ENCODE measurements around the gene HOXB6.

HOXB6 gene

GRCh38 chr17:48604770-48605329, at the start of gene HOXB6:
Gene HOXB6, minus strand, starts transcription at chr17:48604986. Its CDS starts 6,836 bp downstream, at chr17:48598150.
- no peak for TF ChIP-seq CTCF (conservative IDR thresholded peaks at IDR 0.05; ENCODE audit: control insufficient read depth, insufficient read depth, low read depth, low read length)
- H3K4me3 ChIP-seq (ENCODE audit: control insufficient read depth, low read depth, low read length) = peak within 1 kb of the TSS; percentile 88
- peak; percentile 63 for DNase-seq (ENCODE audit: low read depth)

- no peak overlapping the region for H3K4me3 ChIP-seq (ENCODE audit: control insufficient read depth, low read depth, low read length)
- no peak for TF ChIP-seq CTCF (conservative IDR thresholded peaks at IDR 0.05; ENCODE audit: control insufficient read depth, insufficient read depth, low read depth, low read length)
- DNase-seq (ENCODE audit: low read depth) = no peak
Observed at GRCh38 chr17:48649741-48650140, 45.0 kb upstream of the HOXB6 start.

- DNase-seq (ENCODE audit: low read depth) = no peak
- no peak overlapping the region for H3K4me3 ChIP-seq (ENCODE audit: control insufficient read depth, low read depth, low read length)
- TF ChIP-seq CTCF (conservative IDR thresholded peaks at IDR 0.05; ENCODE audit: control insufficient read depth, insufficient read depth, low read depth, low read length) = no peak
Observed at GRCh38 chr17:48647963-48648245, 43.1 kb upstream of the HOXB6 start.

- TF ChIP-seq CTCF (conservative IDR thresholded peaks at IDR 0.05; ENCODE audit: control insufficient read depth, insufficient read depth, low read depth, low read length) = no peak
- peak overlapping the region; percentile 10 for H3K4me3 ChIP-seq (ENCODE audit: control insufficient read depth, low read depth, low read length)
- DNase-seq (ENCODE audit: low read depth) = no peak
Observed at GRCh38 chr17:48647103-48647962, 42.5 kb upstream of the HOXB6 start.

GRCh38 chr17:48646183-48647102, 41.7 kb upstream of the HOXB6 start:
- H3K4me3 ChIP-seq (ENCODE audit: control insufficient read depth, low read depth, low read length) = no peak overlapping the region
- no peak for TF ChIP-seq CTCF (conservative IDR thresholded peaks at IDR 0.05; ENCODE audit: control insufficient read depth, insufficient read depth, low read depth, low read length)
- no peak for DNase-seq (ENCODE audit: low read depth)

GRCh38 chr17:48645639-48646182, 40.9 kb upstream of the HOXB6 start:
- no peak for TF ChIP-seq CTCF (conservative IDR thresholded peaks at IDR 0.05; ENCODE audit: control insufficient read depth, insufficient read depth, low read depth, low read length)
- H3K4me3 ChIP-seq (ENCODE audit: control insufficient read depth, low read depth, low read length) = no peak overlapping the region
- DNase-seq (ENCODE audit: low read depth) = no peak
